Central memory CD8-positive, alpha-beta T cell (primary cell): ENCODE results near the gene RDH11.
"Not testable (repeated sequence)": the region's sequence is repeated elsewhere in the genome, so short reads cannot be mapped to it uniquely, and the experiment has no call there.

Experiments used
- ATAC-seq: fragments of 150-1000 bp; cut with Tn5 transposase; replicated peaks from 2 replicates; pipeline ENCODE4 v1.10.0; 2022; ENCODE audit warnings: mild to moderate bottlenecking, moderate FRiP score, moderate number of reproducible peaks; ENCODE audit not compliant: poor library complexity, severe bottlenecking; ENCODE audit errors: extremely low read depth
- DNase-seq, 2 donors: peaks; one replicate each; pipeline ENCODE4 v3.0.0; 2021; ENCODE audit warnings: low spot score in 2 of 2
- H3K27ac Mint-ChIP-seq: one replicate; pipeline ENCODE4 v1.8.0; 2022; ENCODE audit warnings: low read depth, mild to moderate bottlenecking, moderate library complexity, mixed read lengths
- H3K27me3 Mint-ChIP-seq: one replicate; pipeline ENCODE4 v1.8.0; 2022; ENCODE audit warnings: mixed read lengths
- H3K36me3 Mint-ChIP-seq: one replicate; pipeline ENCODE4 v1.8.0; 2022; ENCODE audit warnings: mild to moderate bottlenecking, moderate library complexity, mixed read lengths; ENCODE audit not compliant: insufficient read depth
- H3K4me1 Mint-ChIP-seq: one replicate; pipeline ENCODE4 v1.8.0; 2022; ENCODE audit warnings: mixed read lengths
- H3K4me3 Mint-ChIP-seq: one replicate; pipeline ENCODE4 v1.8.0; 2022; ENCODE audit warnings: mild to moderate bottlenecking, moderate library complexity, mixed read lengths
- H3K9me3 Mint-ChIP-seq: one replicate; pipeline ENCODE4 v1.8.0; 2022; ENCODE audit warnings: mixed read lengths

RDH11 gene

GRCh38 chr14:67721875-67722274 is 26.3 kb upstream of the RDH11 start:
- peaks cover 65% of the 10 kb centered on the region for H3K27me3 Mint-ChIP-seq
- DNase-seq (no peak), ATAC-seq (no peak)
- peaks cover 8% of the 10 kb centered on the region for H3K4me1 Mint-ChIP-seq
- no peaks in the 10 kb centered on the region for H3K36me3 Mint-ChIP-seq
- no peak overlapping the region for H3K4me3 Mint-ChIP-seq
- no peak overlapping the region for H3K27ac Mint-ChIP-seq
- H3K9me3 Mint-ChIP-seq: no peaks in the 10 kb centered on the region

DNA sequence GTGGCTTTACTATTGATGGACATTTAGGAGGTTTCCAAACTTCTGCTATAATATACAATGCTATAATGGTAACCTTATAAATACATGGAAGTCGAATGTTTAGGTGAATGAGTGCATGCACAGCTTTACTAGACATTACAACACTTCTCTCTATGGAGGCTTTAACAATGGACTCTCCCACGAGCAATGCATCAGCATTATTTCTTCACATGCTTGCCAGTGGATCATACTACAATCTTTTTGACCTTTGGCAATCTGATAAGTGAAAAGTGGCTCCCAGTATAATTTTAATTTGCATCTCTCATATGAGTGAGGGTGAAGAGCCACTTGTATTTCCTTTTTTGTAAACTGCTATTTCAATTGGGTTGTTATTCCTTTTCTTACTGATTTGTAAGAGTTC is 24.3 kb upstream of the RDH11 start:
- no peaks in the 10 kb centered on the region for H3K36me3 Mint-ChIP-seq
- DNase-seq (no peak), ATAC-seq (no peak)
- no peak overlapping the region for H3K4me3 Mint-ChIP-seq
- peaks cover 8% of the 10 kb centered on the region for H3K4me1 Mint-ChIP-seq
- H3K27ac Mint-ChIP-seq: no peak overlapping the region
- H3K27me3 Mint-ChIP-seq: peaks cover 48% of the 10 kb centered on the region
- no peaks in the 10 kb centered on the region for H3K9me3 Mint-ChIP-seq

GRCh38 chr14:67719385-67719784 is 23.8 kb upstream of the RDH11 start:
- not testable (repeated sequence) for H3K27ac Mint-ChIP-seq, H3K4me1 Mint-ChIP-seq, DNase-seq, ATAC-seq, H3K36me3 Mint-ChIP-seq, H3K9me3 Mint-ChIP-seq, H3K4me3 Mint-ChIP-seq
- H3K27me3 Mint-ChIP-seq: peaks cover 43% of the 10 kb centered on the region

GRCh38 chr14:67718265-67718664 is 22.7 kb upstream of the RDH11 start:
- no peaks in the 10 kb centered on the region for H3K9me3 Mint-ChIP-seq
- DNase-seq (no peak), ATAC-seq (no peak)
- H3K27me3 Mint-ChIP-seq: peaks cover 36% of the 10 kb centered on the region
- no peak overlapping the region for H3K27ac Mint-ChIP-seq
- peaks cover 8% of the 10 kb centered on the region for H3K4me1 Mint-ChIP-seq
- no peaks in the 10 kb centered on the region for H3K36me3 Mint-ChIP-seq
- H3K4me3 Mint-ChIP-seq: no peak overlapping the region

DNA sequence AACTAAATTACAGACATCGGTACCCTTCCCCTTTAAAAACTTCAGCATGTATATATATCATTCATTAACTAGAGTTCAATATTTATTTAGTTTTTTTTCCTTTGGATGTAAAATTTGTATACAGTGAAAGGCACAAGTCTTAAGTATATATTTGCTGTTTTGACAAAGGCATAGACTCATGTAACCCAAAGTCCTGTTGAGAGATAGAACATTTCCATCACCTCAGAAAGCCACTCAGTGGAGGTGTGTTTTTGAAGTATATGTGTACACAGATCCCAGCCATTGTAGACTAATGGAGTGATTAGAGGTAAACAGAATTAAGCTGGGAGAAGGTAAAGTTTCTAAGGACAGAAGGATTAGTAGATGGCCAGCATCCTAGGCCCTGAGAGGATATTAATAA is 21.5 kb upstream of the RDH11 start:
- Mint-ChIP-seq H3K27ac (no peak overlapping the region), H3K9me3 (no peaks in the 10 kb centered on the region), H3K4me3 (no peak overlapping the region), H3K4me1 (peaks cover under 1% of the 10 kb centered on the region), H3K27me3 (peaks cover 25% of the 10 kb centered on the region), H3K36me3 (no peaks in the 10 kb centered on the region)
- no peak for ATAC-seq
- no peak for DNase-seq

- no peak for DNase-seq
- no peak for ATAC-seq
- H3K9me3 Mint-ChIP-seq: no peaks in the 10 kb centered on the region
- H3K4me1 Mint-ChIP-seq: no peaks in the 10 kb centered on the region
- no peaks in the 10 kb centered on the region for H3K27me3 Mint-ChIP-seq
- H3K4me3 Mint-ChIP-seq: no peak overlapping the region
- no peak overlapping the region for H3K27ac Mint-ChIP-seq
- no peaks in the 10 kb centered on the region for H3K36me3 Mint-ChIP-seq
Observed at GRCh38 chr14:67710209-67710608, 14.6 kb upstream of the RDH11 start.

- not testable (repeated sequence) for DNase-seq, ATAC-seq, H3K4me3 Mint-ChIP-seq, H3K9me3 Mint-ChIP-seq, H3K4me1 Mint-ChIP-seq, H3K36me3 Mint-ChIP-seq, H3K27ac Mint-ChIP-seq, H3K27me3 Mint-ChIP-seq
Observed at GRCh38 chr14:67709796-67710195, 14.2 kb upstream of the RDH11 start.

- not testable (repeated sequence) for H3K4me1 Mint-ChIP-seq, H3K4me3 Mint-ChIP-seq, H3K27ac Mint-ChIP-seq, H3K36me3 Mint-ChIP-seq, DNase-seq, H3K9me3 Mint-ChIP-seq, ATAC-seq, H3K27me3 Mint-ChIP-seq
Observed at GRCh38 chr14:67709346-67709745, 13.8 kb upstream of the RDH11 start.

DNA sequence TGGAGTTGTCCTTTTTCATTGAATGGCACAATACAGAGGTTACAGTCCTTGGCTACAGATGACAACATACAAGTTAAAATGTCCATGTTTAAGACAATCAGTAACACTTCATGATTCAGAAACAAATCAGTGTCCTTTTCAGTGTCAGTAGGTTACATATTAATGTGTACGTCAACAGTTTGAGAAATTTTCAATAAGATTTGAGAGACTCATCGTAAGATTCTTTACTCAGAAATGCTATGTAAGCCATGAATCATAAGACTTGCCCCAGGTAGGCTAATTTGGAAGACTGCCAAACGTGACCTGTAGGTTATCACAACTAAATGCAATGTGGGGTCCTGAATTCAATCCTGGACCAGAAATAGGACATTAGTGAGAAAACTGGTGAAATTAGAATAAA is 9.6 kb upstream of the RDH11 start:
- H3K27ac Mint-ChIP-seq: no peak overlapping the region
- no peak for DNase-seq
- peaks cover 11% of the 10 kb centered on the region for H3K27me3 Mint-ChIP-seq
- no peak for ATAC-seq
- H3K9me3 Mint-ChIP-seq: no peaks in the 10 kb centered on the region
- no peak overlapping the region for H3K4me3 Mint-ChIP-seq
- no peaks in the 10 kb centered on the region for H3K4me1 Mint-ChIP-seq
- no peaks in the 10 kb centered on the region for H3K36me3 Mint-ChIP-seq

DNA sequence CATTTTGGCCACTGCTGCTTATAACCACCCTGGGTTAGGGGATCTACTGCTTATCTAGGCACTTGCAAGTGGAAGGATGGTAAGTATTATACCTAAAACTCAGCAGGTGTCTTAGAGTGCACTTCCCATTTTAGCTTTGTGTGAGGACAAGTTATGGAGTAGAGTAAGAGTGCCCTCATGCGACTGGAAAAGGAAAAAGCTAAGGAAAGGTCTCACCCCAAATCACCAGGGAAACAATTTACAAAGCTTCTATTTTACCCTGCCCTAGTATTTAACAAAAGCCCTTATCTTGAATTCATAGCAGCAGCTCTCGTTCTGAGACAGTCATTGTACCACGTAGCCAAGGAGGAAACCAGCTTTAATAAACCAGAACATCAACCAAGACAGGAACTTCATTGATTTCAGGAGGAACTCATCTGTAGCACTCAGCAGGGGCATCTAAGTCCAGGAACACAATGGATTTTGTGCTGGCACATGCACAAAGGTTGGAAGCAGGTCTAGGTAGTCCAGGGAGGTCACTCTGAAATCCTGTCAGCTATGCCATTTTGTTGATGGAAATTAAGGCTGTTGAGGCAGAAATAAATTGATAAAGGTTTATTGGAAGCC is 9.0 kb upstream of the RDH11 start:
- Mint-ChIP-seq H3K9me3 (no peaks in the 10 kb centered on the region), H3K36me3 (no peaks in the 10 kb centered on the region), H3K4me1 (no peaks in the 10 kb centered on the region), H3K27me3 (peaks cover 11% of the 10 kb centered on the region), H3K27ac (no peak overlapping the region), H3K4me3 (no peak overlapping the region)
- DNase-seq: peak in 1 of 2 donors; percentile 26
- ATAC-seq: no peak

GRCh38 chr14:67703997-67704396 is 8.4 kb upstream of the RDH11 start:
- Mint-ChIP-seq H3K27ac (no peak overlapping the region), H3K4me3 (no peak overlapping the region), H3K36me3 (no peaks in the 10 kb centered on the region), H3K4me1 (no peaks in the 10 kb centered on the region), H3K9me3 (no peaks in the 10 kb centered on the region), H3K27me3 (peaks cover 11% of the 10 kb centered on the region)
- DNase-seq (no peak), ATAC-seq (no peak)

DNA sequence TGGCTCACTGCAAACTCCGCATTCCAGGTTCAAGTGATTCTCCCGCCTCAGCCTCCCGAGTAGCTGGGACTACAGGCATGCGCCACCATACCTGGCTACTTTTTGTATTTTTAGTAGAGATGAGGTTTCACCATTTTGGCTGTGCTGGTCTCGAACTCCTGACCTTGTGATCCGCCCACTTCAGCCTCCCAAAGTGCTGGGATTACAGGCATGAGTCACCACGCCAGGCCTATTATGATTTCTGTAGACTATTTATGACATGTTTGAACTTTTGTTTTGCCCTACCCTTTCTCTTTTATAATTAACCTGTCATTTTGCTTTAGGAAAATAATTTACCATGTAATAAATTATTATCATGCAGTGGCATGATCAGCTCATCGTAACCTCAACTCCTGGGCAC is 5.9 kb upstream of the RDH11 start, which contains the start of gene RDH12:
Gene RDH12, plus strand, starts transcription at position 395 of the 400 bp plus-strand sequence. CDS start 20,757 bp downstream, outside the sequence.
- H3K9me3 Mint-ChIP-seq, H3K36me3 Mint-ChIP-seq, H3K4me3 Mint-ChIP-seq, H3K27ac Mint-ChIP-seq, DNase-seq, H3K4me1 Mint-ChIP-seq, ATAC-seq: not testable (repeated sequence)
- peaks cover 11% of the 10 kb centered on the region for H3K27me3 Mint-ChIP-seq

GRCh38 chr14:67698179-67698578 is 2.6 kb upstream of the RDH11 start:
- Mint-ChIP-seq H3K4me1 (peaks cover 10% of the 10 kb centered on the region), H3K27ac (no peak overlapping the region), H3K4me3 (no peak overlapping the region)

More at GRCh38 chr14:67698179-67698578, 2.6 kb upstream of the RDH11 start:
- H3K9me3 Mint-ChIP-seq: no peaks in the 10 kb centered on the region
- DNase-seq (no peak), ATAC-seq (no peak)
- H3K27me3 Mint-ChIP-seq: no peaks in the 10 kb centered on the region
- H3K36me3 Mint-ChIP-seq: peaks cover 4% of the 10 kb centered on the region
